Esophagus muscularis mucosa (tissue), 4 donors: ENCODE results near the gene ACAT1.
A peak's percentile ranks its signal among the peaks of the same experiment; 100 is the strongest.

Experiments
- CTCF ChIP-seq, 3 experiments: fragments of 200-600 bp in 2 of 3; fragments of 450-650 bp in 1 of 3; sonication (generic) in 2 of 3; IDR thresholded peaks; one replicate each; pipeline ENCODE4 v1.5.1; 2017 to 2019; ENCODE audit warnings: antibody characterized with exemption in 3 of 3, mild to moderate bottlenecking in 2 of 3, moderate library complexity in 1 of 3
- EP300 ChIP-seq: sonication (generic); formaldehyde crosslinking; IDR thresholded peaks from one replicate; pipeline ENCODE4 v1.6.1; 2017; ENCODE audit warnings: antibody characterized with exemption
- POLR2A ChIP-seq: fragments of 450-650 bp; IDR thresholded peaks from one replicate; pipeline ENCODE4 v1.6.1; 2017; ENCODE audit warnings: antibody characterized with exemption, moderate library complexity, mild to moderate bottlenecking, low read depth
- POLR2AphosphoS5 ChIP-seq, 2 donors: sonication (generic); formaldehyde crosslinking; IDR thresholded peaks; one replicate each; pipeline ENCODE4 v1.6.1; 2017; ENCODE audit warnings: antibody characterized with exemption in 2 of 2

- TF ChIP-seq POLR2AphosphoS5 (IDR thresholded peaks at IDR 0.05) (no peak), CTCF (IDR thresholded peaks at IDR 0.05) (peak; percentile 44 to 65 (median 45)), EP300 (no peak), POLR2A (no peak)
Observed at GRCh38 chr11:108117746-108118371, 3.5 kb upstream of the ACAT1 start.
